ENCODE results near the gene UBAP2L.
"Not testable (repeated sequence)": the region's sequence is repeated elsewhere in the genome, so short reads cannot be mapped to it uniquely, and the experiment has no call there.

UBAP2L gene

DNA sequence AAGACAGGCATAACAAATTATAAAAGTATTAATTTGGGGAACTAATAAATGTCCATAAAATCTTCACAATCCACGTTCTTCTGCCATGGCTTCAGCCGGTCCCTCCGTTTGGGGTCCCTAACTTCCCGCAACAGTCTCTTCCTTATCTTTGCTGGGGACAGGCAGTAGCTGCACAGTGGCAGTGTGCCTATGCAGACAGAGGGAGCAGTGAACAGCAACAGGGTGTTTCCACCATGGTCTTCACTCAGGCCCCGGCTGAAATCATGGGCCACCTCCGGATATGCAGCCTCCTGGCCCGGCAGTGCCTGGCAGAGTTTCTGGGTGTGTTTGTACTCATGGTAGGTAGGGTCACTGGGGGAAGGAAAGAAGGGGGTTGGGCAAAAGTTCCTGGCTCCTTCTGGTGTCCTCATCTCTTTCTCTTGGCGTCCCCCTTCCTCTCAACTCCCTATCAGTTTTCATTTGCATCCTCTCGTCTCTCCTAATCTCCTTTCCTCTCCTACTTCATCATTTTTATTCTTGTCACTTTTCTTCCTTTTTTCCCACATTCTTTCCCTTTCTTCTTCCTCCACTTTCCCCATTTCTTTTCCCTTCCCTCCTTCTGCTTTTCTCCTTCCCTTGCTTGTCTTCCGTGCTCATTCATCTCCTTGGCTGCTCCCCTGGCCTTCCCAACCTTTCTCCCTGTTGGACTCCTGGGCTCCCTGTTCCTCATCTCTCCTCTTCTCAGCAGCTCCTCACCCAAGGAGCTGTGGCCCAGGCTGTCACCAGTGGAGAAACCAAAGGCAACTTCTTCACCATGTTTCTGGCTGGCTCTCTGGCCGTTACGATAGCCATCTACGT lies 91.7 kb downstream of the UBAP2L start:
- not testable (repeated sequence) for DNase-seq

DNA sequence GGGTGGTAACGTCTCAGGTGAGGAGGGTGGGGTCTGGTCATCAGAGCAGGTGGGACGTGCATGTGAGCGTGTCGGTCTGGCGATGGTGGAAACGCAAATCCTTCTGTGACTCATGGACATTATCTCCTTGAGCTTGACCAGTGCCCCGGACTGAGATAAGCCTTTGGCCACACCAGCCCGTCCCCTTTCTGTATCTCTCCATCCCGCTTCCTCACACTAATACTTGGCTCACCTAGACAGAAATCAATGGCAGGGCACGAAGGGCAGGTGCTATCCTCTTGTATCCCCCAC lies 92.3 kb downstream of the UBAP2L start:
- no peak for DNase-seq

DNA sequence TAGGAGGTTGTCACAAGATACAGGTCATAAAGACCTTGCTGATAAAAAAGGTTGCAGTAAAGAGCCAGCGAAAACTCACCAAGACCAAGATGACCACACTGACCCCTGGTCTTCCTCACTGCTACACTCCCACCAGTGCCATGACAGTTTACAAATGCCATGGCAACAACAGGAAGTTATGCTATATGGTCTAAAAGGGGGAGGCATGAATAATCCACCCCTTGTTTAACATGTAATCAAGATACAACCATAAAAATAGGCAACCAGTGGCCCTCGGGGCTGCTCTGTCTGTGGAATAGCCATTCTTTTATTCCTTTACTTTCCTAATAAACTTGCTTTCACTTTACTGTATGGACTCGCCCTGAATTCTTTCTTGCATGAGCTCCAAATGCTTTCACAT lies 93.5 kb downstream of the UBAP2L start:
- DNase-seq, result not testable (repeated sequence)

DNA sequence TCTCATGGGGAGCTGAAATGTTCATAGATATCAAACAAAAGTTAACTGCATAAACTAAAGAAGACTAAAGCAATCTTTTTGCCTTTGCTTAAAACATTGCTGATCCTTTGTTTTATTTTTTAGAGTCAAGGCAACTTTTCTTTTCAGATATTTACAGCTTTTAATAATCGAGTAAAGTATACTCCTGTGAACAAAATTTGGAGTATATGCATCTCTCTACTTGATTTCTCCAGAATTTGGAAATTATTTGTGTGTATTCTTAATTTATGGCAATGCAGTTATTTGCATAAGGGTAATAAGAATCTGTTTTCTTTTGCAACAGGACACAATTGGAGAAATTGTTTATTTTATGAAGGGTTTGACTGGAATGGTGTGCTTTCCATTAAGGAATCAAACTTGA lies 95.9 kb downstream of the UBAP2L start:
- no peak for DNase-seq

DNA sequence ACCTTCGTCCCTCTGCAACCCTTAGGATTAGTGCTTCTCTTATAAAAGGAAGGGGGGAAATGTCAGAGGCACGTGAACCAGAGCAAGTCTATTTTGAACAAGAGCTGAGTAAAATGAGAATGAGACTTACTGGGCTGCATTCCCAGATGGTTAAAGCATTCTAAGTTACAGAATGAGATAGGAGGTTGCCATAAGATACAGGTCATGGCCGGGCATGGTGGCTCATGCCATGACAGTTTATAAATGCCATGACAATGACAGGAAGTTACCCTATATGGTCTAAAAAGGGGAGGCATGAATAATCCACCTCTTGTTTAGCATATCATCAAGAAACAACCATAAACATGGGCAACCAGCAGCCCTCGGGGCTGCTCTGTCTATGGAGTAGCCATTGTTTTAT lies 97.6 kb downstream of the UBAP2L start:
- no peak for DNase-seq
